ENCODE results near the gene CHMP3. TPM values are rescaled to one million over a fixed set of nuclear protein-coding genes. Genes with fewer than 3 reads are reported as not detected.

Gene CHMP3
- total and polyA plus RNA-seq, 2 of the 13 experiments (the other 11 are each of a cell fraction or from before 2014, with no cell fraction given): 64.1 to 114 TPM

DNA sequence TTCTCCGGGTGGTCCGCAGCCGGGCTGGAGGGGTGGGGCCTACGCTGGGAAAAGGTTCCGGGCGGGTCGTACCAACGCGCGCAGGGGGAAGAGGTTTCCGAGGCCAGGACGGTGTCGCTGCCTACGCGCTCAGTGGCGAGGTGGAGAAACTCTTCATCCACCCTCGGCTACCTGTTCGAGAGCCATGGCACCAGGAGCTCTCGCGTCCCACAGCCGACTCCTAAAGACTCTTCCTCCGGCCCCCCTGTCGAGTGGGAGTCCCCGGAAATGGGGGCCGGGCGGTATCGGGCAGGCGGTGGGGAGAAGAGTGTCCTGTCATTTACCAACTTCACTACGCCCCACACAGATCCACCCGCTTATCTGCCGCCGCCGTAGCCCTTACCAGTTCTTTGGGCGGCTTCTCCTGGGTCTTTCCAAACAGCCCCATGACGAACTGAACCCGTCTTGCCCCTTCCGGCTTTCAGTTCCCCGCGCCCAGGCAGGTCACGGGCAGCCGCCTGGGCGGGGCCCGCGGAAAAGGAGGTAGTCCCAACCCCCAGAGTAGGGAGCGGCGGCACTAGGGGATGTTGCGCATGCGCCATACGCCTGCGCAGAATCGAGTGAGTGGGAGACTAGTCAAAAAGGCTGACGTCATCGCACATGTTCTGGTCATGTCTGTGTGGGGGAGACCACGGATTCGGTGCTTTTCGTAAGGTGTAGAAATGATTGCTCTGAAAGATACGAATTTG, at the start of gene CHMP3 (continued):
- TF ChIP-seq TARDBP (CRISPR knock-in tag; IDR thresholded peaks at IDR 0.05): peak; percentile 50; the same call in 1 of the 2 replicates
- 0 out of 2 replicates have a peak, but pooled peaks have one; percentile 36 for TF ChIP-seq SKIL (CRISPR knock-in tag; IDR thresholded peaks at IDR 0.05; ENCODE audit: borderline replicate concordance)
- no peak; the same call in 1 of the 2 replicates for TF ChIP-seq ZNF782 (CRISPR knock-in tag; IDR thresholded peaks at IDR 0.05; ENCODE audit: borderline replicate concordance)
- TF ChIP-seq CEBPG (CRISPR knock-in tag; IDR thresholded peaks at IDR 0.05): peak; percentile 53
- TF ChIP-seq NFYC (CRISPR knock-in tag; IDR thresholded peaks at IDR 0.05): 0 out of 2 replicates have a peak, but pooled peaks have one; percentile 16
- no peak; the same call in 1 of the 2 replicates for TF ChIP-seq ZNF839 (CRISPR knock-in tag; IDR thresholded peaks at IDR 0.05; ENCODE audit: borderline replicate concordance)
- TF ChIP-seq ZBTB33 (CRISPR knock-in tag; IDR thresholded peaks at IDR 0.05): 0 out of 2 replicates have a peak, but pooled peaks have one; percentile 22
- no peak for TF ChIP-seq SMARCC2 (IDR thresholded peaks at IDR 0.05)
- TF ChIP-seq, protein P1, sequence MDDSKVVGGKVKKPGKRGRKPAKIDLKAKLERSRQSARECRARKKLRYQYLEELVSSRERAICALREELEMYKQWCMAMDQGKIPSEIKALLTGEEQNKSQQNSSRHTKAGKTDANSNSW (CRISPR knock-in tag; IDR thresholded peaks at IDR 0.05; ENCODE audit: borderline replicate concordance): peak; percentile 93; the same call in 1 of the 2 replicates
- no peak for TF ChIP-seq ZKSCAN8 (CRISPR knock-in tag; IDR thresholded peaks at IDR 0.05; ENCODE audit: borderline replicate concordance)
- no peak for TF ChIP-seq RFX1 (IDR thresholded peaks at IDR 0.05)
- TF ChIP-seq CCDC6 (CRISPR knock-in tag; IDR thresholded peaks at IDR 0.05): peak; percentile 26
- TF ChIP-seq SALL1 (CRISPR knock-in tag; IDR thresholded peaks at IDR 0.05): peak; percentile 77
- TF ChIP-seq ZNF777 (CRISPR knock-in tag; IDR thresholded peaks at IDR 0.05): peak; percentile 31; the same call in 1 of the 2 replicates
- peak; percentile 92 for TF ChIP-seq ZZZ3 (CRISPR knock-in tag; IDR thresholded peaks at IDR 0.05; ENCODE audit: borderline replicate concordance)
- no peak for TF ChIP-seq ZNF7 (CRISPR knock-in tag; IDR thresholded peaks at IDR 0.05)
- peak; percentile 89 for TF ChIP-seq CREM (IDR thresholded peaks at IDR 0.05)
- no peak for TF ChIP-seq CREM (CRISPR knock-in tag; IDR thresholded peaks at IDR 0.05)
- peak; percentile 6; the same call in 1 of the 2 replicates for TF ChIP-seq STAG1 (CRISPR knock-in tag; IDR thresholded peaks at IDR 0.05)
- peak; percentile 99 for TF ChIP-seq HINFP (CRISPR knock-in tag; IDR thresholded peaks at IDR 0.05; ENCODE audit: low read depth)
- no peak for TF ChIP-seq SRSF4 (IDR thresholded peaks at IDR 0.05; ENCODE audit: low read depth, low read length, poor library complexity, severe bottlenecking)
- TF ChIP-seq THAP7 (CRISPR knock-in tag; IDR thresholded peaks at IDR 0.05): peak; percentile 82
- peak; percentile 79; the same call in 1 of the 2 replicates for TF ChIP-seq BATF2 (CRISPR knock-in tag; IDR thresholded peaks at IDR 0.05)

Measured in HepG2 (cell line).